ENCODE measurements around the gene CSAG2.
"Not testable (repeated sequence)": the region's sequence is repeated elsewhere in the genome, so short reads cannot be mapped to it uniquely, and the experiment has no call there.

- not testable (repeated sequence) for TF ChIP-seq CTCF (IDR thresholded peaks at IDR 0.05; ENCODE audit: insufficient read depth, low read length); POLR2AphosphoS5 (IDR thresholded peaks at IDR 0.05; ENCODE audit: low read depth); GABPA (IDR thresholded peaks at IDR 0.05; ENCODE audit: low read depth); SPI1 (IDR thresholded peaks at IDR 0.05; ENCODE audit: borderline replicate concordance, low read depth)
Observed at GRCh38 chrX:152753686-152754650, 44.9 kb upstream of the CSAG2 start, which contains the start of gene MAGEA2.

All from HL-60 (cell line).